Body of pancreas (tissue), 4 donors: ENCODE data around the gene NUDT3. TPM values are rescaled to one million over a fixed set of nuclear protein-coding genes. Genes with fewer than 3 reads are reported as not detected.

Experiments
- ATAC-seq: fragments of 150-250 bp; one replicate; pipeline ENCODE4 v1.9.1; 2016
- DNase-seq, 4 donors: peaks; one replicate each; pipeline ENCODE4 v3.0.0-alpha.2; 2019
- H3K27ac ChIP-seq, 4 donors: fragments of 200-600 bp; sonication (generic); 1 replicate in 3 of 4; 2 replicates in 1 of 4; pipeline versions ENCODE4 v1.5.1 to v1.6.1; 2016 to 2019; ENCODE audit warnings: mild to moderate bottlenecking in 1 of 4, mixed read lengths in 1 of 4, moderate library complexity in 1 of 4
- H3K27me3 ChIP-seq, 2 donors: fragments of 200-600 bp; sonication (generic); one replicate each; pipeline ENCODE4 v1.6.0; 2016; ENCODE audit warnings: mild to moderate bottlenecking in 1 of 2
- H3K36me3 ChIP-seq, 2 donors: fragments of 200-600 bp; sonication (generic); replicated peaks in 1 of 2; 2 replicates each; pipeline ENCODE4 v1.5.1; 2016; ENCODE audit warnings: low read depth in 2 of 2; ENCODE audit not compliant: insufficient read depth in 1 of 2
- H3K4me1 ChIP-seq: fragments of 200-600 bp; sonication (generic); one replicate; pipeline ENCODE4 v1.6.0; 2016
- H3K4me3 ChIP-seq, 2 donors: fragments of 200-600 bp; sonication (generic); 1 replicate in 1 of 2; 2 replicates in 1 of 2; pipeline ENCODE4 v1.5.1; 2016 to 2019
- H3K9me3 ChIP-seq, 3 donors: fragments of 200-600 bp; sonication (generic); 1 replicate in 2 of 3; 2 replicates in 1 of 3; pipeline ENCODE4 v1.5.1; 2016
- POLR2A ChIP-seq, 3 donors: fragments of 450-650 bp; IDR thresholded peaks; one replicate each; pipeline ENCODE4 v1.6.1; 2016; ENCODE audit warnings: antibody characterized with exemption in 3 of 3, mild to moderate bottlenecking in 2 of 3
- WGBS, 2 donors: methylation state at CpG; one replicate each; pipeline ENCODE4 v1.1.5; 2017; 5-methylcytosine and 5-hydroxymethylcytosine counted together
- intact Hi-C: fragments of 100-400 bp; cut with DNase I; formaldehyde crosslinking; loops from one replicate; pipeline ENCODE4 v1.15.1; 2023
- total RNA-seq, 2 donors: library from RNA; depleted of rRNA; stranded (reverse); fragments of >200 nt; gene quantifications; one replicate each; pipeline ENCODE4 v1.1.0, GENCODE V29; 2016
- TF ChIP-seq, protein P1 (sequence below), 7 experiments: fragments of 450-650 bp in 4 of 7; fragments of 200-600 bp in 3 of 7; sonication (generic) in 3 of 7; IDR thresholded peaks; one replicate each; pipeline ENCODE4 v1.5.1; 2016 to 2019; ENCODE audit warnings: antibody characterized with exemption in 7 of 7

NUDT3 gene
- total RNA-seq, 2 donors from 2014 or later: 14.2 to 22.1 TPM

DNA sequence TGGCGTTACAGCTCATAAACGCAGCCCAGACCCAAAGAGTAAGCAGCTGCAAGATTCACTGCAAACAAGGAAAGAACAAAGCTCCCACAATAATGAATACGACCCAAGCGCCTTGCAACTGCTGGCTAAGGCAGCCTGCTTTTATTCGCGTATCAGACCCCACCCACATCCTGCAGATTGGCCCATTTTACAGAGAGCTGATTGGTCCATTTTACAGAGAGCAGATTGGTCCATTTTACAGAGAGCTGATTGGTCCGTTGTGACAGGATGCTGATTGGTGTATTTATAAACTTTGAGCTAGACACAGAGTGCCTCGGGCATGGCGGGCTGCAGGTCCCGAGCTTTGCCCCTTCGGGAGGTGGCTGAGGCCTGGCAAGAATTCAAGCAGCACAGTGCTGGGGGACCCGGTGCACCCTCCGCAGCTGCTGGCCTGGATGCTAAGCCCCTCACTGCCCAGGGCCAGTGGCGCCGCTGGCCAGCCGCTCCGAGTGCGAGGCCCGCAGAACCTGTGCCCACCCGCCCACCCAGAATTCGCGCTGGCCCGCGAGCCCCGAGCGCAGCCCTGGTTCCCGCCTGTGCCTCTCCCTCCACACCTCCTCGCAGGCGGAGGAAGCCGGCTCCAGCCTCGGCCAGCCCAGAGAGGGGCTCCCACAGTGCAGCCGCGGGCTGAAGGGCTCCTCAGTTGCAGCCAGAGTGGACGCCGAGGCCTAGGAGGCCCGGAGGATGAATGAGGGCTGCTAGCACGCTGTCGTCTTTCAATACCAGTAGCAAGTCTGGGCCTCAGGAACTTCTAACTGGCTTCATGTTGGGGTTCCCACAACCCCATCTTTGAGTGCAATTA lies 44.6 kb upstream of the NUDT3 start:
- WGBS, 2 donors: 89 to 90% methylated on average over 21 to 35 of the region's 38 CpGs
- Histone ChIP-seq H3K27ac (no peak overlapping the region), H3K4me1 (no peaks in the 10 kb centered on the region), H3K9me3 (no peaks in the 10 kb centered on the region), H3K4me3 (no peak overlapping the region), H3K36me3 (no peaks in the 10 kb centered on the region), H3K27me3 (no peaks in the 10 kb centered on the region)
- no peak for ATAC-seq
- intact Hi-C loops: no loop called here
- no peak for DNase-seq
- no peak for TF ChIP-seq POLR2A (IDR thresholded peaks at IDR 0.05)
- TF ChIP-seq, protein P1, sequence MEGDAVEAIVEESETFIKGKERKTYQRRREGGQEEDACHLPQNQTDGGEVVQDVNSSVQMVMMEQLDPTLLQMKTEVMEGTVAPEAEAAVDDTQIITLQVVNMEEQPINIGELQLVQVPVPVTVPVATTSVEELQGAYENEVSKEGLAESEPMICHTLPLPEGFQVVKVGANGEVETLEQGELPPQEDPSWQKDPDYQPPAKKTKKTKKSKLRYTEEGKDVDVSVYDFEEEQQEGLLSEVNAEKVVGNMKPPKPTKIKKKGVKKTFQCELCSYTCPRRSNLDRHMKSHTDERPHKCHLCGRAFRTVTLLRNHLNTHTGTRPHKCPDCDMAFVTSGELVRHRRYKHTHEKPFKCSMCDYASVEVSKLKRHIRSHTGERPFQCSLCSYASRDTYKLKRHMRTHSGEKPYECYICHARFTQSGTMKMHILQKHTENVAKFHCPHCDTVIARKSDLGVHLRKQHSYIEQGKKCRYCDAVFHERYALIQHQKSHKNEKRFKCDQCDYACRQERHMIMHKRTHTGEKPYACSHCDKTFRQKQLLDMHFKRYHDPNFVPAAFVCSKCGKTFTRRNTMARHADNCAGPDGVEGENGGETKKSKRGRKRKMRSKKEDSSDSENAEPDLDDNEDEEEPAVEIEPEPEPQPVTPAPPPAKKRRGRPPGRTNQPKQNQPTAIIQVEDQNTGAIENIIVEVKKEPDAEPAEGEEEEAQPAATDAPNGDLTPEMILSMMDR (IDR thresholded peaks at IDR 0.05): no peak

DNA sequence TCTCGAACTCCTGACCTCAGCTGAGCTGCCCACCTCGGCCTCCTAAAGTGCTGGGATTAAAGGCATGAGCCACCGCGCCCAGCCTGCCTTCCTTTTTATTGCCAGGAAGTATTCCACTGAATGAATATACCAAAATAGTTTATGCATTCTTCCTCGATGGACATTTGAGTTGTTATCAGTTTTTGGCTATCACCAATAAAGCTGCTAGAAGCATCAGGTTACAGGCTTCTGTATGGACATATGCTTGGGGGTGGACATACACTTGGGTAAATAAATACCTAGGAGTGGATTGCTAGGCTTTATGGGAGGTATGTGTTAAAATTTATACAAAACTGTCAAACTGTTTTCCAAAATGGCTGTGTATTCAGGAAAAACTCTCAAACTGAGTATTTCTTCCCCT lies 43.4 kb upstream of the NUDT3 start:
- Histone ChIP-seq H3K4me3 (no peak overlapping the region), H3K36me3 (no peaks in the 10 kb centered on the region), H3K27me3 (no peaks in the 10 kb centered on the region), H3K4me1 (no peaks in the 10 kb centered on the region), H3K9me3 (no peaks in the 10 kb centered on the region), H3K27ac (no peak overlapping the region)
- TF ChIP-seq, protein P1 (IDR thresholded peaks at IDR 0.05): no peak
- no peak for TF ChIP-seq POLR2A (IDR thresholded peaks at IDR 0.05)
- WGBS, 2 donors: 53 to 74% methylated on average over 5 of the region's 5 CpGs
- DNase-seq (no peak), ATAC-seq (no peak)
- intact Hi-C loops: no loop called here

DNA sequence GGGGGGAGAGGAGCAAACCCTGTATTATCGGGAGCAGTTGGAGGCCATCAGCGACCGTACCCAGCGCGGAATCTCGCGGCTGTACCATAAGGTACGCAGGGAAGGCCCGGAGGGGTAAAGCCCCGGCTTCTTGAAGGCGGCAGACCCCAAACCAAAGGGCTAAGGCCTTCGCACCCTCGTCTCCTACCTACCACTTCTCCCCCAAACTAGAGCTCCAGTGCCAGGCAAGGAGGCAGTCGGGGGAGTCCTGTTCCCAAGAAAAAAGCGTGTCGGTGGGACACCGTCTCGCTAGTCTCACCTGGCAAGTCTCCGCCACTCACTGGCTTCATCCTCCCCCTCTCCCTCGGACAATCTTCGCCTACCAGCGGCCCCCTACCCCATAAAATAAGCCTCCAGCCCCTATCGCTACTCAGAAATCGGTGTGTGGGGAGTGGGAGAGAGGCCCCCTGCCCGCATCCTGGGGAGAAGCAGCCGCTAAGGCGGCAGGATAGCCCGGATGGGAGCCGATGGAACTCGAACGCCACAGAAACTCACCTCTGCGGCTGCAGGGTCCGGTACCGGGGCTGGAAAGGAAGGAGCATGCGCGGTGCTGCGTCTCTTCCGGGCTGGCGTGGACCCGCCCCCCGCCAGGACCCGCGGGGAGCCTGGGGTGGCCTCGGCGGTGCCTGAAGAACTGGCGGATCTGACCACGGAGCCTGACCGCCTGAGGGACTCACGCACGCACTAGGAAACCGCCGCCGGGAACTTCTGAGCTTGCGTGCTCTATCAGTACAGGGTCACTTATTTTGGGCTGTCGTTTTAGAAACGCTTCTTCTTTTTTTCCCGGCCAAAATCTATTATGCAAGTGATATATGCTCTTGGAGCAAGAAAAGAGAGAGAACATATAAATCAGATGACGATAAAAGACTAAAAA lies 33.3 kb upstream of the NUDT3 start, which contains the start of gene RPS10:
TSS of gene RPS10 (minus strand) at position 572 of the 913 bp plus-strand sequence. CDS start 848 bp downstream, outside the sequence.
- H3K9me3 ChIP-seq: no peaks in the 10 kb centered on the region
- H3K36me3 ChIP-seq: peaks cover 0 to 30% of the 10 kb centered on the region in 2 donors
- DNase-seq (peak; percentile 93 to 95 (median 94)), ATAC-seq (peak; percentile 100)
- WGBS, 2 donors: 0 to 1% methylated on average over 34 to 58 of the region's 58 CpGs
- intact Hi-C loops: no loop called here
- no peaks in the 10 kb centered on the region for H3K27me3 ChIP-seq
- H3K4me1 ChIP-seq: peaks cover 21% of the 10 kb centered on the region
- H3K27ac ChIP-seq: peak within 1 kb of the TSS; percentile 58 to 91 (median 78)
- H3K4me3 ChIP-seq: peak within 1 kb of the TSS; percentile 60 to 74
- peak; percentile 65 to 92 (median 91) for TF ChIP-seq POLR2A (IDR thresholded peaks at IDR 0.05)
- TF ChIP-seq, protein P1 (IDR thresholded peaks at IDR 0.05): peak in 2 of 7 experiments; percentile 18 to 20

DNA sequence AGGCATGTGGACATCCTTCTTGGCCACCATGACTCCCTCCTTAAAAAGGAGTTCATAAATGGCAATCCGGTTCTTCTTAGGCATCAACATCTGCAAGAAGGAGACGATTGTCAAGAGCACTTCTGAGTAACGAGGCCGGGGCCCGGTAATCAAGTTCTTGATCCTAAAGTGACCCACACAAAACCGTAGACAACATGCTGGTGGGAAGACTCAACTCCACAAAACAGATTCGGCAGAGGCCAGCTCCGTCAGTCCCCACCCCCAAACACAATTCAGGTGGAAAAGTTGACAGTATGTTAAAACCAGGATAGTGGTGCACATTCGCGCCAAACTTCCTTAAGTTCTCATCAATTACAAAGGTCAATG lies 32.6 kb upstream of the NUDT3 start:
- Histone ChIP-seq H3K9me3 (no peaks in the 10 kb centered on the region), H3K4me3 (peak overlapping the region; percentile 60 to 74), H3K27ac (peak overlapping the region; percentile 58 to 91 (median 78)), H3K27me3 (no peaks in the 10 kb centered on the region), H3K4me1 (peaks cover 21% of the 10 kb centered on the region), H3K36me3 (peaks cover 3 to 36% of the 10 kb centered on the region in 2 donors)
- peak in 1 of 4 donors; percentile 10 for DNase-seq
- TF ChIP-seq POLR2A (IDR thresholded peaks at IDR 0.05): no peak
- TF ChIP-seq, protein P1 (IDR thresholded peaks at IDR 0.05): no peak
- 3 to 9% methylated on average over 10 of the region's 10 CpGs for WGBS, 2 donors
- ATAC-seq: no peak
- intact Hi-C loops: no loop called here
